HG02610 (cell line): ENCODE data around the gene OR6J1.
"Not testable (repeated sequence)": the region's sequence is repeated elsewhere in the genome, so short reads cannot be mapped to it uniquely, and the experiment has no call there.

Source experiments
- ATAC-seq: cut with Tn5 transposase; IDR thresholded peaks from one replicate; pipeline ENCODE4 v1.9.1; 2021; ENCODE audit warnings: mild to moderate bottlenecking, moderate library complexity; ENCODE audit not compliant: unreplicated experiment

Gene OR6J1

GRCh38 chr14:22644305-22644635 lies at the start of gene OR6J1:
TSS of gene OR6J1 (minus strand) at chr14:22644352. CDS start at chr14:22634811, 9,541 bp downstream.
- no peak for ATAC-seq

- ATAC-seq, result no peak
These were observed 48.0 kb upstream of the OR6J1 start for GRCh38 chr14:22692194-22692593.

DNA sequence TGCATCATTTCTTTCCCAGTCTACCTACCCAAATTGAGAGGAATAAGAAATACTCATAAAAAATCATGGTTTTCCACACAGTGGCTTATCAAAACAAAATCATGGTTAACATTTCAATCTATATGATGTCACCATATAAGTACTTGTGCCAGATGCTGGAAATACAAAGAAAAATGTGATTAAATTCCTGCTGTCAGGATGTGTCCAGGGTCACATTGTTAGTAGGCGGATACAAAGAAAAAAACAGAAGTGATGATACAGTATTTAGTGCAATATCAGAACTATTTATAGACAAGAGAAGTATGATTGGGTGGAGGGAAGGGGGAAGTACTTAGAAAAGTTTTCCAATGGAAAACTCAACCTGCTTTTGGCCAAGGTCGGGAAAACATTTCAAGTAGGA lies 47.0 kb upstream of the OR6J1 start:
- no peak for ATAC-seq

GRCh38 chr14:22689199-22689598 lies 45.0 kb upstream of the OR6J1 start:
- ATAC-seq, result no peak

DNA sequence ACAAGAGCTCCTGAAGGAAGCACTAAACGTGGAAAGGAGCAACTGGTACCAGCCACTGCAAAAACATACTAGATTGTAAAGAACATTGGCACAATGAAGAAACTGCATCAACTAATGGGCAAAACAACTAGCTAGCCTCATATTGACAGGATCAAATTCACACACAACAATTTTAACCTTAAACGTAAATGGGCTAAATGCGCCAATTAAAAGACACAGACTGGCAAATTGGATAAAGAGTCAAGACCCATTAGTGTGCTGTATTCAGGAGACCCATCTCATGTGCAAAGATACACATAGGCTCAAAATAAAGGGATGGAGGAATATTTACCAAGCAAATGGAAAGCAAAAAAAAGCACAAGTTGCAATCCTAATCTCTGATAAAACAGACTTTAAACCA lies 43.8 kb upstream of the OR6J1 start:
- ATAC-seq, result not testable (repeated sequence)

DNA sequence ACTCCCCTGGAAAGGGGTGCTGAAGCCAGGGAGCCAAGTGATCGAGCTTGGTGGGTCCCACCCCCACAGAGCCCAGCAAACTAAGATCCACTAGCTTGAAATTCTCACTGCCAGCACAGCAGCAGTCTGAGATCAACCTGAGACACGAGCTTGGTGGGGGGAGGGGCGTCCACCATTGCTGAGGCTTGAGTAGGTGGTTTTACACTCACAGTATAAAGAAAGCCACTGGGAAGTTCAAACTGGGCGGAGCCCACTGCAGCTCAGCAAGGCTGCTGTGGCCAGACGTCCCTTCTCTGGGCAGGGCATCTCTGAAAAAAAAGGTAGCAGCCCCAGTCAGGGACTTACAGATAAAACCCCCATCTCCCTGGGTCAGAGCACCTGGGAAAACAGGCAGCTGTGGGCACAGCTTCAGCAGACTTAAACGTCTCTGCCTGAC lies 42.0 kb upstream of the OR6J1 start:
- ATAC-seq, result not testable (repeated sequence)

DNA sequence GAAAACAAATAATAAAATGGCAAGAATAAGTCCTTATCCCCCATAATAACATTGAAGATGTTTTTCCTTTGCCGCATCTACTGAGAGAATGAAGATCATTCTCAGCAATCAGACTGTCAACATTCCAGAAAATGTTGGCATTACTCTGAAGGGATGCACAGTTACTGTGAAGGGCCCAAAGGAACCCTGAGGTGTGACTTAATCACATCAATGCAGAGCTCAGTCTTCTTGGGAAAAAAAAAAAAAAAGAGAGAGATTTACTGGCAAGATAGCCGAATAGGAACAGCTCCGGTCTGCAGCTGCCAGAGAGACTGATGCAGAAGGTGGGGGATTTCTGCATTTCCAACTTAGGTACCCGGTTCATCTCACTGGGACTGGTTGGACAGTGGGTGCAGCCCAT lies 41.3 kb upstream of the OR6J1 start:
- ATAC-seq, result no peak

DNA sequence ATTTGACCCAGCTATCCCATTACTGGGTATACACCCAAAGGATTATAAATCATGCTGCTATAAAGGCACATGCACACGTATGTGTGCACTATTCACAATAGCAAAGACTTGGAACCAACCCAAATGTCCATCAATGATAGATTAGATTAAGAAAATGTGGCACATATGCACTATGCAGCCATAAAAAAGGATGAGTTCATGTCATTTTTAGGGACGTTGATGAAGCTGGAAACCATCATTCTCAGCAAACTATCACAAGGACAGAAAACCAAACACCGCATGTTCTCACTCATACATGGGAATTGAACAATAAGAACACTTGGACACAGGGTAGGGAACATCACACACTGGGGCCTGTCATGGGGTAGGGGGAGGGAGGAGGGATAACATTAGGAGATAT lies 39.3 kb upstream of the OR6J1 start:
- ATAC-seq, result not testable (repeated sequence)

- no peak for ATAC-seq
These were observed 34.1 kb upstream of the OR6J1 start for GRCh38 chr14:22678221-22678620.

- ATAC-seq, result not testable (repeated sequence)
These were observed 33.4 kb upstream of the OR6J1 start for GRCh38 chr14:22677551-22677950.

GRCh38 chr14:22671622-22672021 lies 27.5 kb upstream of the OR6J1 start:
- ATAC-seq, result peak; percentile 65

DNA sequence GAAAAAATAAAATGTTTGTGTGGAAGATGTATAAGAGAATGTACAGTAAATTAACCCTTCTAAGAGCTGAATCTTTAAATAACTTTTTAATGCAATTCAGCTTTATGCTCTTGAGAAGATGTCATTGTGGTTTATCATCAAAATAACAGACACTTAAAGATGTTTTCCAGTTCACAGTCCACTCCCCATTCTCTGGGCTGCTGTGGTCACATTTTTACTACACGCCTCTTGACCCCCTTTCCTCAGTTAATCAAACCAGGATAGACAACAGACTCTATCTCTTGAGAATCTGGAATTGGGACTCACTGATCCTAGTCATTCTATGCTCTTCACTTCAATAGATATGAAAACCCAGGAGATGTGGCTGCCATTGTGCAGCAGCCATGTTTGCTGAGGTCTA lies 24.7 kb upstream of the OR6J1 start:
- no peak for ATAC-seq

DNA sequence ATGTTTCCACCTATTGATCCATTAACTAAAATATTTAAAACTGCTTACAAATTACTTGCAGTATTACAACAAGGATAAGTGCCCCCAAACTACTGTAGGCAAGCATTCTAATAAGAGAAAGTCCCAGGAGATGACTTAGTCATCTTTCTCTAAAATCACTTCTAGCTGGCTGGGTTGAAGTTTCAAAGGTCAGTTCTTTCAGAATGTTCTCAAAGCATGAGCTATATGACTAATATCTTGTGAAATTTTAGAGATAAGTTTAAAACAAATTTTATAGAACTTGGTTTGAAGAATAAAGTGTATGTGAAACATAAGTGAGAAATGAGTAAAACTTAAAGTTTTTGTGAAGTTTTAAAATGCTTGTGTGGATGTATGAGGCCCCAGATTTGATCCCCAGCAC lies 24.3 kb upstream of the OR6J1 start:
- peak; percentile 69 for ATAC-seq

GRCh38 chr14:22667881-22668280 lies 23.7 kb upstream of the OR6J1 start:
- no peak for ATAC-seq

DNA sequence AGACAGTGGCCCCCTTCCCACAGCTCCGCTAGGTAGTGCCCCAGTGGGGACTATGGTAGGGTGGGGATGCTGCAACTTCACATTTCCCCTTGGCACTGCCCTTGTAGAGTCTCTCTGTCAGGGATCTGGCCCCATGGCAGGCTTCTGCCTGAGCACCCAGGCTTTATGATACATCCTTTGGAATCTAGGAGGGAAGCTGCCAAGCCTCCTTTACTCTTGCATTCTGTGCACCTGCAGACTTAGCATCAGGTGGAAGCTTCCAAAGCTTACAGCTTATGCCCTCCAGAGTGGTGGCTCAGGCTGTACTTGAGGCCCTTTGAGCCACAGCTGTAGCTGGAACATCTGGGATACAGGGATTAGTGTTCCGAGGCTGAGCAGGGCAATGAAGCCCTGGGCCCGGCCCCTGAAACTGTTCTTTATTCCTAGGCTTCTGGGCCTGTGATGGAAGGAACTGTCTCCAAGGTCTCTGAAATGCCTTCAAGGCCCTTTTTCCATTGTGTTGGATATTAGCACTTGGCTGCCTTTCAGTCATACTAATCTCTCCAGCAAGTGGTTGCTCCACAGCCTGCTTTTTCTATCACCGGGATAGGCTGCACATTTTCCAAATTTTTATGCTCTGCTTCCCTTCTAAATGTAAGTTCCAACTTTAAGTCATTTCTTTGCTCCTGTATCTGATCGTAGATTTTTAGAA lies 22.2 kb upstream of the OR6J1 start:
- ATAC-seq, result no peak

GRCh38 chr14:22664261-22664660 lies 20.1 kb upstream of the OR6J1 start:
- ATAC-seq, result no peak

- no peak for ATAC-seq
These were observed 16.5 kb upstream of the OR6J1 start for GRCh38 chr14:22660654-22661053.

- no peak for ATAC-seq
These were observed 14.8 kb upstream of the OR6J1 start for GRCh38 chr14:22658946-22659345.

- ATAC-seq, result no peak
These were observed 13.7 kb upstream of the OR6J1 start for GRCh38 chr14:22657861-22658260.

DNA sequence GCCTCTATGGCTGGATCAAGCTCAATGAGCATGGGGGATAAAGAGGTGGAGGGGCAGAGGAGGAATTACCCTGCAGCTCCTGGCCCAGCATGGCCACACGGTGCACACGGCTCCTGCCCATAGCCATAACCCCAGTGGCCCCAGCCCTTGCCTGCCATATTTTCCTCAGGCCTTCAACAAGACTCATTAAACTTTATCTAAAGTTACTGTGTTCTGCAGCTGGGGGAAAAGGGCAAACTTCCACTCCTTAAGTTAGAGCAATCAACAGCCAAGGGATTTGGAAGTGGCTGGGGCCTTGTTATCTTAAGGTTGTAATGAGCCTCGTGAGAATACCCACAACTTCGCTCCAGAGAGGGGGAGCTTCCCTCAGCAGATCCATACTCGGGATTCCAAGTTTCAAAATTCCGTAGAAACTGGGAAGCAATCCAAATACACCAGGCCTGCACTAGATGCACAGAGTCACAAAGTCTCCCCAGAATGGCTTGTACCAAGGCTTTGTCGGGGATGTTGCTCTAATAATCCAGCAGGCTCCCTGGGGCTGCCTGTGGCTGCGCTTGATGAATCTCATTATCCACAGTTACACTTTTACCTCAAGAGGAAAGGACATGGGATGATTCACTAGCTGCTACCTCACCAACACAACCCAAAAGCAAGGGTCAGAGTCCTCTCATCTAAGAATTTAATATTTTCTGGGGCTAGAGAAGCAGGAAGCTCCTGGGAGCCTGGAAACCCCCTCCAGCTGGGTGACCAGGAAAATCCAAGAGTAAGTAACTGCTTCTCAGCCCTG lies 13.0 kb upstream of the OR6J1 start:
- ATAC-seq, result no peak

DNA sequence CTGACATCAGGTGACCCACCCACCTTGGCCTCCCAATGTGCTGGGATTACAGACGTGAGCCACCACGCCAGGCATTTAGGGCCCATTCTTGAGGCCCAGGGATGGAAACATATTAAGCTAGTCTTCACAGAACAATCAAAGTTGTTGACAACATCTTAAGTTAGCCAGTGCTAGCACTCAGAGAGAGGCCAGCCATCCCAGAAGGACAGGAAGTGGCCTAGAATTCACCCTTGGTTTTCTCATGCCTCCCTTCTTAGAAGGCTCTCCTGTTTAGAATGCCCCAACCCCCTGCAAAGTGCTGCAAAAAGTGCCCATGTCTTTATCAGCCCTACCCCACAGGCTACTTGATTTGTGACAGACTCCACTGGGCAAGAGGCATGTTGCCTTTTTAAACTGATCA lies 12.1 kb upstream of the OR6J1 start:
- ATAC-seq, result no peak

GRCh38 chr14:22653012-22653621 lies 9.0 kb upstream of the OR6J1 start:
- ATAC-seq, result peak; percentile 53
